ENCODE results near the gene ODC1. TPM values are rescaled to one million over a fixed set of nuclear protein-coding genes. Genes with fewer than 3 reads are reported as not detected.
"Not testable (repeated sequence)": the region's sequence is repeated elsewhere in the genome, so short reads cannot be mapped to it uniquely, and the experiment has no call there.

ODC1 gene
- 103 and 209 TPM in 2 replicates for total RNA-seq

DNA sequence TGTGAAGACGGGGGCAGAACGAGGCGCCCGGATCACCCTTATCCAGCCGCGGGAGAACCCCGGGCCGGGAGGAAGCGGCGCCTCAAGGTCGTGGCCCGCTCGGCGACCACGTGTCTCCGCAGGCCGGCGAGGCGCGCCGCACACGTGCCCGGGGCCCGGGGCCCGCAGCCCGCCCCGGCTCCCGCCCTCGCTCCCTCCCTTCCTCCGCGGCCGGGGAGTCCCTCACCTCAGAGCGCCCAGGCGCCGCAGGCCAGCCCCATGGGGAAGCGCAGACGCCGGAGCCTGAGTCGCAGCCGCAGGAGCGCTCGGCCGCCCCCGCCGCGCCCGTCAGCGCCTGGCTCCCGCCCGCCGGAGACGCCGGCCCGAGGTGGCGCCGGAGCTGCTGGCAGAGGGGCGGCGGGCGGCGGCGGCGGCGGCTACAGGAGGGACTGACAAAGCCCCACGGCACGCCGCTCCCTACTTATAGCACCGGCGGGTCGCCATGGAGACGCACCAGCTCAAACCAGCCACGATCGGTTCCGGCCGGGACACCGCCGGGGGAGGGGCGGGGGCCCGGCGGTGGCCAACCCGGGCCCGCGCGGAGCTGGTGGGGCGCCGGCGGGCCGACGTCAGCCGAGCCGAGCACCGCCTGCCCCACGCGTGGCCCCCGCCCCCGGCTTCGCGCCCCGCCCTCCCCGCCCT is at the start of gene ODC1:
Gene ODC1, minus strand, starts transcription at position 433 of the 681 bp plus-strand sequence. CDS start 3,295 bp downstream, outside the sequence.
- no peak for DNase-seq (ENCODE audit: extremely low read depth, low read depth, low spot score)

DNA sequence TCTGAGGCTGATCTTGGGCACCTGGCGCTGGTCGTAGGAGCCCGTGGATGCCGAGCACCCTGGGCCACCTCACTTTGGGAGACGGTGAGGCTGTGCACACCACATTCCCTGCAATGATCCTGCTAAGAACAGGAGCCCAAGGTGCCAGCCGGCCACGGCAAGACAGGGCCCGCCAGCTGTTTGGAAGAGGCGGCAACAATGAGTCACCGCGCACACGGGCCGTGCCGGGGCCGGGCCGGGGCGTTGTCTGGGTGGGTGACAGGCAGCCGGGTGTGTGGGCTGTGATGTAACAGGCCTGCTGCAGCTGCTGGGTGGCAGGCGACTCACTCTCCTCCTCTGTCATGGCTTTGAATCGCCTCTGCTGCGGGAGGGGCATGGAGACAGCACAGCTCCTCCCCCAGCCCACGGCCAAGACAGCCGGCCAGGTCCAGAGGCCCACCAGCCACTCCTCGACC is 49.7 kb upstream of the ODC1 start:
- no peak for DNase-seq (ENCODE audit: extremely low read depth, low read depth, low spot score)

GRCh38 chr2:10495988-10496313 is 47.8 kb upstream of the ODC1 start:
- no peak for DNase-seq (ENCODE audit: extremely low read depth, low read depth, low spot score)

DNA sequence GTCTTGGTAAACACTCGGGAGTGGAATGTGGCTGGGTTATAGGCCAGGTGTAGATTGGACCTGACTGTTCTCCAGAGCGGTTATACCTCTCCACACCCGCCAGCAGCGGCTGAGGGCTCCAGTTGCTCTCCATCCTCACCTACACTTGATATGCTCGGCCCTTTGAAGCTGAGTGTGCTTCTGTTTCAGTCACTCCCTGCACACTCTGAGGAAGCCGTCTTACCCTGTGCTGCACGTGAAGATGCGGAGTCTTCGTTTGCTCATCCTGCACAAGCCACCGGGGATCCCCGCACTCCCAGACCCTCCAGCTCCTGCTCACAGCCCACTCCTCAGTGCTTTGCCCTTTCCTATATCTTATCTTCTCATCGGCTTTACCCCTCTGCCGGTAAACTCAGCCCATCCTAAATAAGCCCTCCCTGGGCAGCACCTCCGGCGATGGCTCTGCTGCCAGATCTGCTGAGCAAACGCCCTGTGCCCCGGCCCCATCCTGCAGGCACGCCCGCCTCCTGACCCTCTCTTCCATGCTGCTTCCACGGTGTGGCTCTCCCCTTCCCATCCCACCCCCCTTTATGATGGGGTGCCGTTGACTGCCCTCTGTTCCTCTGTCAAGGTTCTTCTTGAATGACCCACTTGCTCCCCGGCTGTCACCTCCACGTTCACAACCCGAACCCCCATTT is 47.3 kb upstream of the ODC1 start:
- no peak for DNase-seq (ENCODE audit: extremely low read depth, low read depth, low spot score)

DNA sequence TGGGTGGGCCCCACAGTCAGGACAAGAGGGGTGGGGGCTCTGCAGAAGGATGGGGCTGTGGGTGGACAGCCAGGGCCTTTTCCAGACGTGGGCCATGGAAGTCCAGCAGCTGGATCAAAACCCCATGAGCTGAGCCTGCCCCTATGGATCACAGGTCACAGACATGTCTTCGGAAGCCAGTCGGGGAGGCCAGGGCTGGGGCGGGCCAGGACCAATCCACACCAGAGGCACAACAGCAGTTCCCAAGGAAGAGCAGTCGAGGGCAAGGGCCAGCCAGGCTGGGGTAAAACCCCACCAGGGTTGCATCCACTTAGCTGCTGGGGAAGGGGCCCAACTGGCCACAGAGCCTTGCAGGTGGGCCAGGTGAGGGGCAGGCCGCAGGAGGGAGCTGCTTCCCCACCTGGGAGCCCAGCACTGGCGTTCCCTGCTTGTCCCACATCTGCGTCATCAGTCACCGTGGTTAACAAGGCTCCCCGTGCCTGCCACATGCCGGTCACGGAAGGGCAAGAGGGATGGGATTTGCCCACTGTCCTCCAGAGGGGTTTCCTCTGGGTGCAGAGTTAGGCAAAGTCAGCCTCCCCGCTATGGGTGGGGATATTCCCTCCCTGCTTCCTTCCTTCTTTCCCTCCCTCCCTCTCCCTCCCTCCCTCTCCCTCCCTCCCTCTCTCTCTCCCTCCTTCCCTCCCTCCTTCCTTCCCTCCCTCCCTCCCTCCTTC is 46.4 kb upstream of the ODC1 start:
- no peak for DNase-seq (ENCODE audit: extremely low read depth, low read depth, low spot score)

DNA sequence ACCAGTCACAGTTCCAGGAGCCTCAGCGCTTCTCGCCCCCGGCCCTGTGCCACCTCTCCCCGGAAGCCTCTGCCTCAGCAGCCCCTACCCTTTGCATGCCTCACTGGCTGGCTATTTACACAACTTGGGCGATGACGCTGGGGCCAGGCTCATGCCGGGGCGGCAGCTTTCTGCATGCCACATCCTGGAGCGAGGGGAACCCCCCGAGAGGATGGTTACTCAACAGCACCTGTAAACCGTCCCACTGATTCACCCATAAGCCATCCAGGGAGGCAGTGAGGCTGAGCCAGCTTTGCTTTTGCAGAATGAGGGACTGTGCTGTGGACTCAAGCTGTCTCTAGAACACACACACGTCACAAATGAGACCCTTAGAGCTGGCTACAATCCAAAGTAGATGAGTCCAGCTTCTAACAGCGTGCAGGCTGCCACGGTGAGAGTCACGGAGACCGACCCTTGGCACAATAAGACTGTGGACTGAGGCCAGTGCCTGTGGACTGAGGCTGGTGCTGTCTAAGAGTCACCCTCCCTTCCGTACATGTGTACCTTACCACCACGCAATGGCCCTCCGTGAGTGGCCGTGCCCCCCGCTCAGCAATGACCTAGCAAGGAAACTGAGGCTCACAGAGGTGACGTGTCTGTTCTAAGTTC is 45.6 kb upstream of the ODC1 start:
- DNase-seq (ENCODE audit: extremely low read depth, low read depth, low spot score): no peak

DNA sequence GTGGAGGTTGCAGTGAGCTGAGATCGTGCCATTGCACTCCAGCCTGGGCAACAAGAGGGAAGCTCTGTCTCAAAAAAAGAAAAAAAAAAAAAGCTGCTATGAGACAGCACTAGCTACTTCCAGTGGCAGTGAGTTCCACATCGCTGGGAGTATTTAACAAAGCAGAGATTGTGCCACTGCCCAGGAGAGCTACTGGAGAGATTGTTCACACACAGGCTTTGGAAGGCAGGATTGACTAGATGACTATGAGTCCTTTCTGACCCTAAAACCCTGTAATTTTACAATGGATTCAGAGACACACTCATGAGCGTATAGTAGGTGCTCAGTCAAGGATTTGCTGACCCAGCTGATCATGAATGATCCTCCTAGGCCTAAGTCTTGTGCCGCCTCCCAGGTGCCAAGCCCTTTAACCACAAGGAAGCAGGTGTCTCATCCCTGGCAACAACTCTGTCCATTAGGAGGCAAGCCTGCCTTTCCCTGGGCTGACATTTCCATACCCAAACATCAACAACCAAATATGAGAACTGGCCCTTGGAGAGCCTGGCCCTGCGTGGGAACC is 45.0 kb upstream of the ODC1 start:
- no peak for DNase-seq (ENCODE audit: extremely low read depth, low read depth, low spot score)

- DNase-seq (ENCODE audit: extremely low read depth, low read depth, low spot score): no peak
These were observed 42.7 kb upstream of the ODC1 start for GRCh38 chr2:10490806-10491291.

DNA sequence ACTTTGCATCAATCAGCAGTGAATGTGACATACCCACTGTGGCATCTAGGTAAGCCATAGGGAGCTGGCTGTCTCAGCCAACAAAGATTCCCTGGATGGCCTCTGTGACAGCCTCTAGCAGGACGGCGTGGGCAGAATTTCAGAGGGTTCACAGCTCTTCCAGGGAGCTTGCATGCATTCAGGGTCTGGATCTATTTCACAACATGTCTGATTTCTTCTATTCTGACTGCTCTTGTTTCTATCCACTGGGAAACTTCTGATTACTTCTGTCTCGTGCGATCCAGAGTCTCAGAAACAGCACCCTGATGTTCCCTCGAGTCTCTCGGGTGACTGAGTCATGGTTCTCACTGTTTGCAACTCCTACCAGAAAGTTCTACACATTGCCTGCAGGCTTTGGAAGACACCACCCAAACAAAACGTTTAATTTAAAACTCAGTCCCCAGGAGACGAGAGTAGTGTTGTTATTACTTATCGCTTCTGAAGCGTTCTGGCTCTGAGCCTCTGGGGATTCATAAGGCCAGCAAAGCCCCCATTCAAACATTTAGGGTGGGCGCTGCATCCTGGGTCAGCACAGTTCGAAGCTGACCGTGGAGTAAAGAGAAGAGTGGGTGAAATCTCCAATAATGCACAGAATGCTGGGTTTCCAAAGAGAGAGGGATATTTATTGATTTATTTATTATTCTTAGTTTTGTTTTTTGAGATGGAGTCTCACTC is 41.9 kb upstream of the ODC1 start:
- DNase-seq (ENCODE audit: extremely low read depth, low read depth, low spot score): no peak

DNA sequence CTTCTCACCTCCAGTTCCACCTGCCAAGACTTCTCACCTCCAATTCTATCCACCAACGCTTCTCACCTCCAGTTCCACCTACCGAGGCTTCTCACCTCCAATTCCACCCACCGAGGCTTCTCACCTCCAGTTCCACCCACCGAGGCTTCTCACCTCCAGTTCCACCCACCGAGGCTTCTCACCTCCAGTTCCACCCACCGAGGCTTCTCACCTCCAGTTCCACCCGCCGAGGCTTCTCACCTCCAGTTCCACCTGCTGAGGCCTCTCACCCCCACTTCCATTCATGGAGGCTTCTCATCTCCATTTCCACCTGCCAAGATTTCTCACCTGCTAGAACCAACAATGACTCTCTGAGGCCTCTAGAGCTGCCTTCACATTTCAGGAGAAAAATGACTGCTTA is 40.0 kb upstream of the ODC1 start:
- DNase-seq (ENCODE audit: extremely low read depth, low read depth, low spot score): not testable (repeated sequence)

GRCh38 chr2:10487741-10488104 is 39.6 kb upstream of the ODC1 start:
- DNase-seq (ENCODE audit: extremely low read depth, low read depth, low spot score): not testable (repeated sequence)

DNA sequence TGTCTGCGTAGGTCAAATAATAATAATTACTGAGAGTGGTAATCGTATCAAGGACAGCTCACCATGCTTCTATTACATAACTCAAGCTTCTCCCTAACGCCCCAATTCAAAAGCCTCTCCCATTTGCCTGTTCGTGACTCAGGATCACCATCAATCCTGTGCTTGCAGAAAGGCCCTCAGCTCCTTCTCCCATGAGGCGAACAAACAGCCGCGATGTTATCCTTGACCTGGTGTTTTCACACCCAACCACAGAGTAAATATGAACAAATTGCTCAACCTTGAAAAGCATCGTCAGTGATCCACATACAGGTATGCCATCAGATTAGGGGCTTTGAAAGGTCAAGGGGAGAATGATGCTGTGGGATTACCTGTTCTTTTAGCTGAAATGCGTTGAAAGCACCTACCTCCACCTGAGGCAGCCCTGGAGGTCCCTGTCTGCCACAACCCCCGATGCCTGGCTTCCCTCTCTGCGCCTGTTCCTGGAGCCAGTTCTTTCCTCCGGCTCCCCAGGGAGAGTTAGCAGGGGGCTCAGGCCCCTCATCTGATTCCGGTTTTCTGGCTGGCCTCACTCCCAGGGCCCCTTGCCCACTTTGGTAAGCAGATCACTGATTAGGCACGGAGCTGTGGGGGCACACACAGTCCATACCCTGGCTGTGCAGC is 39.1 kb upstream of the ODC1 start:
- DNase-seq (ENCODE audit: extremely low read depth, low read depth, low spot score): no peak

GRCh38 chr2:10486601-10487079 is 38.5 kb upstream of the ODC1 start:
- no peak for DNase-seq (ENCODE audit: extremely low read depth, low read depth, low spot score)

GRCh38 chr2:10486091-10486490 is 38.0 kb upstream of the ODC1 start:
- no peak for DNase-seq (ENCODE audit: extremely low read depth, low read depth, low spot score)

DNA sequence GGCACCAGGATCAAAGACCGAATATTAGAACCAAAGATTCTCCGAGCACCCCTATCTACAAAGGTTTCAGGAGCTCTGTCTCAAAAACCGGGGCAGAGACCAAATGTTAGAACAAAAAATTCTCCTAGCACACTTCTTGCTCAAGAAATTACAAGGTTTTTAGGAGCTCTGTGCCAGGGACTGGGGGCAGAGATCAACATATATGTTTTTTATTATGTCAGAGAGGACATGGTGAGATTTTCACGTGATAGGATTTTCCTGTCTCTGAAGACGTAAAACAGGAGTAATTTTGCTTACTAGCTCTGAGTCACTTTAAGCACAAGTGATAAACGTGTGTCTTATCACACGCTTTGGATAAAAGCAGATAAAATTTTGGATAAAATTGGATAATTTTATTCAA is 34.8 kb upstream of the ODC1 start:
- no peak for DNase-seq (ENCODE audit: extremely low read depth, low read depth, low spot score)

DNA sequence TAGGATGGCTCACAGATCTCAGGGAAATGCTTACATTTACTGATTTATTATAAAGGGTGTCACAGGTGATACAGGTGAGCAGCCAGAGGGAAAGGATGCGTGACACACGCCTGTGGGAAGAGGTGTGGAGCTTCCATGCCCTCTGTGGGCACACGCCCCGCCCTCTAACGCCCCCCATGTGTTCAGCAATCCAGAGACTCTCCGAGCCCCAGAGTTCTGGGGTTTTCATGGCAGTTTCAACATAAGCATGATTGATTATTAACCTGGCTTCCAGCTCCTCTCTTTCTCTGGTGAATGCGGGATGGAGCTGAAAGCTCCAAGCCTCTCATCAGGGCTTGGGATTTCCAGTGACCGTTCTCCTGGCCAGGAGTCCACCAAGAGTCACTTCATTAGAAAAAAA is 34.3 kb upstream of the ODC1 start:
- DNase-seq (ENCODE audit: extremely low read depth, low read depth, low spot score): no peak

GRCh38 chr2:10481666-10482157 is 33.6 kb upstream of the ODC1 start:
- no peak for DNase-seq (ENCODE audit: extremely low read depth, low read depth, low spot score)

DNA sequence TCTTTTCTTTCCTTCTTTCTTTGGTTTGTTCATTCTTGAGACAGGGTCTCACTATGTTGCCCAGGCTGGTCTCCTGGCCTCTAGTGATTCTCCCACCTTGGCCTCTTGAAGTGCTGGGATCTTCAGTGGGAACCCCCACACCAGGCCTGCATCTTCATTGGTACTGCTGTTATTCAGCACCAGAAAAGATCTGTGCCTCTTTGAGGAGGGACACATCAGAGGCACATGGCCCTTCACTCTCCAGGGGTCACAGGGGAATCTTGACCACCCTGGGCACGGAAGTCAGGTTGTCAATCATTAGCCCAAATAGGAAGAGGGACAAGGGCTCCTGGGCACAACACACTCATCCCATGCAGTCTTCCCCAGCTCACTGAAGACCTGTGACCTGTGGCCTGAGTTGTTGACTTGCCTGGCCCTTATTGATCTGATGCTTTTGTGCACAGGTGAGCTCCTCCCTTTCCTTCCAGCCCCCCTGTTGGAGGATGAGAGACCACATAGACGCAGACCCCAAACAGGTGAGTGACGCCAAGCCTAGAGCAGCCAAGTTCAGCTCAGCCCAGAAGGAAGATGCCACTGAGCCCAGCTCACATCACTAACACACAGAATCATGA is 33.0 kb upstream of the ODC1 start:
- DNase-seq (ENCODE audit: extremely low read depth, low read depth, low spot score): no peak

DNA sequence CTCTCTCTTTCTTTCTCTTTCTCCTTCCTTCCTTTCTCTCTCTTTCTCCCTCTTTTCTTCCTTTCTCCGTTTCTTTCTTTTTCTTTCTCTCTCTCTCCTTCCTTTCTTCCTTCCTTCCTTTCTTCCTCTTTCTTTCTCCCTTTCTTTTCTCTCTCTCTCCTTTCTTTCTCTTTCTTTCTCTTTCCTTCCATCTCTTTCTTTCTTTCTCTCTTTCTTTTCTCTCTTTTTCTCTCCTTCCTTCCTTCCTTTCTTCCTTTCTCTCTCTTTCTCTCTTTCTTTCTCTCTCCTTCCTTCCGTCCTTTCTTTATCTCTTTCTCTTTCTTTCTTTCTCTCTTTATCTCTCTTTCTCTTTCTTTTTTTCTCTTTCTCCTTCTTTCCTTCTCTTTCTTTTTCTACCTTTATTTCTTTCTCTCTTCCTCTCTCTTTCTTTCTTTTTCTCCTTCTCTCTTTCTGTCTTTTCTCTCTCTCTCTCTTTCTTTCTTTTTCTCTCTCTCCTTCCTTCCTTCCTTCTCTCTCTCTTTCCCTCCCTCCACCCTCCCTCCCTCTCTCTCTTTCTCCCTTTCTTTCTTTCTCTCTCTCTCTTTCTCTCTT is 32.3 kb upstream of the ODC1 start:
- no peak for DNase-seq (ENCODE audit: extremely low read depth, low read depth, low spot score)

Measured in glomerular endothelial cell (primary cell).